MM.1S (cell line): ENCODE data around the gene FAF1.

Source experiments
- DNase-seq: peaks from one replicate; pipeline ENCODE4 v3.0.0-alpha.2; 2015
- H2AFZ ChIP-seq: fragments of 300-600 bp; sonication (generic); 2 replicates; pipeline ENCODE4 v1.6.0; 2016; ENCODE audit warnings: antibody characterized with exemption, low read length
- H3F3A ChIP-seq: fragments of 300-600 bp; sonication (generic); 2 replicates; pipeline ENCODE4 v1.6.1; 2016; ENCODE audit warnings: mild to moderate bottlenecking, antibody characterized with exemption, low read length, moderate library complexity, mixed read lengths; ENCODE audit not compliant: insufficient read depth
- H3K27ac ChIP-seq: fragments of 300-600 bp; sonication (generic); 2 replicates; pipeline ENCODE4 v1.5.1; 2016; ENCODE audit warnings: mild to moderate bottlenecking, low read length
- H3K27me3 ChIP-seq: fragments of 300-600 bp; sonication (generic); replicated peaks from 2 replicates; pipeline ENCODE4 v1.6.0; 2016; ENCODE audit warnings: low read length; ENCODE audit not compliant: insufficient read depth
- H3K36me3 ChIP-seq: fragments of 300-600 bp; sonication (generic); replicated peaks from 2 replicates; pipeline ENCODE4 v1.6.1; 2016; ENCODE audit warnings: mild to moderate bottlenecking, low read length, mixed read lengths; ENCODE audit not compliant: insufficient read depth
- H3K4me1 ChIP-seq: fragments of 300-600 bp; sonication (generic); 2 replicates; pipeline ENCODE4 v1.6.1; 2016; ENCODE audit warnings: low read length, mixed read lengths
- H3K4me2 ChIP-seq: fragments of 300-600 bp; sonication (generic); 2 replicates; pipeline ENCODE4 v1.6.0; 2016; ENCODE audit warnings: low read depth, low read length
- H3K4me3 ChIP-seq: fragments of 300-600 bp; sonication (generic); 2 replicates; pipeline ENCODE4 v1.5.1; 2016; ENCODE audit warnings: low read length, mixed read lengths
- H3K79me2 ChIP-seq: fragments of 300-600 bp; sonication (generic); 2 replicates; pipeline ENCODE4 v1.6.1; 2016; ENCODE audit warnings: mixed run types, low read length, mixed read lengths
- H3K9ac ChIP-seq: fragments of 300-600 bp; sonication (generic); 2 replicates; pipeline ENCODE4 v1.6.1; 2016; ENCODE audit warnings: low read length, mixed read lengths
- H3K9me2 ChIP-seq: fragments of 300-600 bp; sonication (generic); replicated peaks from 2 replicates; pipeline ENCODE4 v1.6.1; 2016; ENCODE audit warnings: mild to moderate bottlenecking, low read length, mixed read lengths; ENCODE audit not compliant: insufficient read depth
- H3K9me3 ChIP-seq: fragments of 300-600 bp; sonication (generic); replicated peaks from 2 replicates; pipeline ENCODE4 v1.6.1; 2016; ENCODE audit warnings: mild to moderate bottlenecking, low read length, mixed read lengths; ENCODE audit not compliant: insufficient read depth
- H4K20me1 ChIP-seq: fragments of 300-600 bp; sonication (generic); 2 replicates; pipeline ENCODE4 v1.6.1; 2016; ENCODE audit warnings: mild to moderate bottlenecking, low read length, moderate library complexity, mixed read lengths; ENCODE audit not compliant: insufficient read depth
- EZH2 ChIP-seq: fragments of 300-600 bp; sonication (generic); optimal IDR thresholded peaks from 2 replicates; pipeline ENCODE3; 2017; ENCODE audit warnings: low read depth, mild to moderate bottlenecking, antibody characterized with exemption, low read length, mixed read lengths
- EZH2phosphoT487 ChIP-seq: fragments of 300-600 bp; sonication (generic); IDR thresholded peaks from 2 replicates; pipeline ENCODE4 v1.6.1; 2018; ENCODE audit warnings: antibody characterized with exemption, low read length
- TF ChIP-seq, protein P1 (sequence below): fragments of 300-600 bp; sonication (generic); IDR thresholded peaks from 2 replicates; pipeline ENCODE4 v1.5.1; 2016; ENCODE audit warnings: antibody characterized with exemption, low read length, mixed read lengths

FAF1 gene

GRCh38 chr1:50645139-50645538, 314.9 kb downstream of the FAF1 start:
- DNase-seq = no peak
- H3K4me2 ChIP-seq = no peak overlapping the region
- H3K79me2 ChIP-seq = no peaks in the 10 kb centered on the region
- H3K4me3 ChIP-seq = no peak overlapping the region
- H2AFZ ChIP-seq = no peak overlapping the region
- no peaks in the 10 kb centered on the region for H3K9me3 ChIP-seq
- no peaks in the 10 kb centered on the region for H3K4me1 ChIP-seq
- no peak overlapping the region for H3K9ac ChIP-seq
- H3K27ac ChIP-seq = no peak overlapping the region
- H3K9me2 ChIP-seq = no peaks in the 10 kb centered on the region
- H3K36me3 ChIP-seq = no peaks in the 10 kb centered on the region
- TF ChIP-seq, protein P1, sequence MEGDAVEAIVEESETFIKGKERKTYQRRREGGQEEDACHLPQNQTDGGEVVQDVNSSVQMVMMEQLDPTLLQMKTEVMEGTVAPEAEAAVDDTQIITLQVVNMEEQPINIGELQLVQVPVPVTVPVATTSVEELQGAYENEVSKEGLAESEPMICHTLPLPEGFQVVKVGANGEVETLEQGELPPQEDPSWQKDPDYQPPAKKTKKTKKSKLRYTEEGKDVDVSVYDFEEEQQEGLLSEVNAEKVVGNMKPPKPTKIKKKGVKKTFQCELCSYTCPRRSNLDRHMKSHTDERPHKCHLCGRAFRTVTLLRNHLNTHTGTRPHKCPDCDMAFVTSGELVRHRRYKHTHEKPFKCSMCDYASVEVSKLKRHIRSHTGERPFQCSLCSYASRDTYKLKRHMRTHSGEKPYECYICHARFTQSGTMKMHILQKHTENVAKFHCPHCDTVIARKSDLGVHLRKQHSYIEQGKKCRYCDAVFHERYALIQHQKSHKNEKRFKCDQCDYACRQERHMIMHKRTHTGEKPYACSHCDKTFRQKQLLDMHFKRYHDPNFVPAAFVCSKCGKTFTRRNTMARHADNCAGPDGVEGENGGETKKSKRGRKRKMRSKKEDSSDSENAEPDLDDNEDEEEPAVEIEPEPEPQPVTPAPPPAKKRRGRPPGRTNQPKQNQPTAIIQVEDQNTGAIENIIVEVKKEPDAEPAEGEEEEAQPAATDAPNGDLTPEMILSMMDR = no peak
- TF ChIP-seq EZH2 (no peak), EZH2phosphoT487 (no peak)
- H4K20me1 ChIP-seq = no peaks in the 10 kb centered on the region
- no peaks in the 10 kb centered on the region for H3F3A ChIP-seq
- H3K27me3 ChIP-seq = no peaks in the 10 kb centered on the region

DNA sequence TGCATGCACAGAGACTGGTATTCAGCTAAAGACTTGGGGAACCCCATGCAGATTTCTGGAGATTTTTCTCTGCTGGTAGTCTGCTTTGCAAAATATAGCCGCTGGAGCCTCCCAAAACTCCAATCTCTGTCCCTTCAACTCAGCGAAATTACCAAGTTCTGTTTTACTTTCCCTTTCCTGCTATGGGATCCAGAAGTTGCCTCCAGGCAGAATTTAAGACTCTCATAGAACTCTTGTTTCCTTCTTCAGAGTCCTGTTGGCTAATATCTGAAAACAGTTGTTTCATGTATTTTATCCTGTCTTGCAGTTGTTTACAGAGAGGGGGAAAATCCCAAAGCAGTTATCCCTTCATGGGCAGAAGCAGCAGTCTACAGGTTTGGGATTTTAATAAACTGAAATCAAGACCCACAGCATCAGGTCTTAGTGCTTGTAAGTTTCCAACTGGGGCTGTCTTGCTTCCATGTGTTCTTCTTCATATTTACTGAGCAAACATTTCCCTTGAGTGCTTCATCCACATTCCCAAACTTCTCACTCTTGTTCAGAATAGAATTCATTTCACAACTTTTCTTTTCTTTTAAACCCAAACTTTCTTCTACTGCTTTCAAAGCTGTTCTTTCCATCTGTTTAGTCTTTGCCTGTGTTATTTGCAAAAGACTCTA, 315.5 kb downstream of the FAF1 start:
- Histone ChIP-seq H3K27ac (no peak overlapping the region), H4K20me1 (no peaks in the 10 kb centered on the region), H3K9ac (no peak overlapping the region), H3K4me2 (no peak overlapping the region), H3K79me2 (no peaks in the 10 kb centered on the region), H3K9me2 (no peaks in the 10 kb centered on the region), H3K27me3 (no peaks in the 10 kb centered on the region), H2AFZ (no peak overlapping the region), H3K4me1 (no peaks in the 10 kb centered on the region), H3K36me3 (no peaks in the 10 kb centered on the region), H3K9me3 (no peaks in the 10 kb centered on the region), H3F3A (no peaks in the 10 kb centered on the region), H3K4me3 (no peak overlapping the region)
- DNase-seq = no peak
- TF ChIP-seq EZH2phosphoT487 (no peak), EZH2 (no peak)
- TF ChIP-seq, protein P1 = no peak

- TF ChIP-seq EZH2phosphoT487 (no peak), EZH2 (no peak)
- TF ChIP-seq, protein P1 = no peak
- Histone ChIP-seq H2AFZ (no peak overlapping the region), H3K9me3 (no peaks in the 10 kb centered on the region), H4K20me1 (no peaks in the 10 kb centered on the region), H3K27me3 (no peaks in the 10 kb centered on the region), H3F3A (no peaks in the 10 kb centered on the region), H3K79me2 (no peaks in the 10 kb centered on the region), H3K9ac (no peak overlapping the region), H3K4me3 (no peak overlapping the region), H3K4me2 (no peak overlapping the region), H3K27ac (no peak overlapping the region), H3K9me2 (no peaks in the 10 kb centered on the region), H3K4me1 (no peaks in the 10 kb centered on the region), H3K36me3 (no peaks in the 10 kb centered on the region)
- no peak for DNase-seq
Measured at GRCh38 chr1:50637460-50637859, 322.6 kb downstream of the FAF1 start.
